Stimulated activated CD4-positive, alpha-beta T cell treated with anti-CD3 and anti-CD28 coated beads, TNF-alpha, amount 100 ng/mL, for 1 hour (primary cell): ENCODE measurements around the gene MYCN.
"Not testable (repeated sequence)": the region's sequence is repeated elsewhere in the genome, so short reads cannot be mapped to it uniquely, and the experiment has no call there.

Experiments
- DNase-seq, 3 donors: peaks; one replicate each; pipeline ENCODE4 v3.0.0-alpha.2; 2020; ENCODE audit warnings: low read depth in 3 of 3, low spot score in 1 of 3

The MYCN gene

DNA sequence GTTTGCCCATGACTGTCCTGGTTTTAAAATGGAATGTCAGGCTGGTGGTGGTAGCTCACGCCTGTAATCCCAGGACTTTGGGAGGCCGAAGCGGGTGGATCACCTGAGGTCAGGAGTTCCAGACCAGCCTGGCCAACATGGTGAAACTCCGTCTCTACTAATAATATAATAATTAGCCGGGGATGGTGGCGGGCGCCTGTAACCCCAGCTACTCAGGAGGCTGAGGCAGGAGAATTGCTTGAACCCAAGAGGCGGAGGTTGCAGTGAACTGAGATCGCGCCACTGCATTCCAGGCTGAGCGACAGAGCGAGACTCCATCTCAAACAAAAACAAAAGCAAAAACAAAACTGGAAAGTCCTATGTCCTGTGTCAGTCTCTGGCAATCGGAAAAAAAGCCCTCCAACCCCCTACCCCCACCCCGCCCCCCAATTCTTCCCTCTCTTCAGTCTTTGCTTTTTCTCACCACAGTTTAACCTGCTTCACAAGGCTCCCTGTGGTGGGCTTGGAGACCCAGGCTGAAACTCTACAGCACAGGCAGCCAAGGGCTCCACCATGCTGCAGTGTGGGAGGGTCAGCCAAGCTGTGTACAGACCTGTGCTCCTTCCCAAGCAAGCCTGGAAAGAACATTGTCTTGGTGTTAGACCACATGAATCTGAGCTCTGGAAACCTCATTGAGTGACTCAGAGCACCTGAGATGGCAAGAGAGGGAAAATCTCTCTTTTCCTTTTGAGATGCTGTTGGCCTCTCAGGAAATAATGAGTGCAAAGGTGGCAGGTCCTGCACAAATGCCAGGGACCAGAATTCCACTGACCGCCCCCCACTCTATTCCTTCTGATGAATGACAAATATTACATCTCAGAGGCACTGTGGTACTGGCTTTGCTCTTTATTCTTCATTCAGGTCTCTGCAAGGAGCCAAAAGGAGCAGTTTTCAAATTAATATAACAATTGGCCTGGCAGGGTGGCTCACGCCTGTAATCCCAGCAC lies 16.7 kb downstream of the MYCN start:
- DNase-seq: no peak

DNA sequence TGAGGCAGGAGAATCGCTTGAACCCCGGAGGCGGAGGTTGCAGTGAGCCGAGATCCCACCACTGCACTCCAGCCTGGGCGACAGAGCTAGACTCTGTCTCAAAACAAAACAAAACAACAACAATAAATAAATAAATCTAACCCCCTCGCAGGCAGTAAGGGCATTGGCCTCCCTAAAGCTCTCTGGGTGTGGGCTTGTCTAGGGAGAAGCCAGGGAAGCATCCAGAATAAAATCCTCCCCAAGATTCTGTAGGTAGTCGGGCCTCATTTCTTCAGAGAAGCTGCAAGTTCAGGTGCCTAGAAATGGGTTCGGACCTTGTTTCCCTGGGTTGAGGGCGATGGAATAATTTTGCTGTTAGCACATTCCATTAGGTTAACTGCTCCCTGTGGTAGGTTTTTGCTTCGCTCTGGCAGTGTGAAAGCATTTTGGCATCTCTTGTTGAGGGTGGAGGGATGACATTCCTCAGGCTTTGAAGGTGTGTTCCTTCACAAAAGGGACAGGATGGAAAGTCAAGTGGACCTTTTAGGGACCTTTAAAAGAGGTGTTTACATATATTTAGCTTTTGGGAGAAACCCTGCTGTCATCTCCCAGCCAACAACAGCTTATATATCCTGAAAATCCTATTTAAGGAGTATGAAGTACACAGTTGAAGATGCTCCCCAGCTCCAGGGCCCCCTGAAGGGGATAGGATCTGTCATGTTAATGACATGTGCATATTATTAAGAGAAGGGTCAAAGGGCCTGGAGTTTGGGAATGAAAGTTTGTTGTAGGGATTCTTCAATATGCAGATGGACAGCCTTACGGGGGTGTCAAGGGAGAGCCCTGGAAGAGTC lies 17.7 kb downstream of the MYCN start:
- DNase-seq: no peak

DNA sequence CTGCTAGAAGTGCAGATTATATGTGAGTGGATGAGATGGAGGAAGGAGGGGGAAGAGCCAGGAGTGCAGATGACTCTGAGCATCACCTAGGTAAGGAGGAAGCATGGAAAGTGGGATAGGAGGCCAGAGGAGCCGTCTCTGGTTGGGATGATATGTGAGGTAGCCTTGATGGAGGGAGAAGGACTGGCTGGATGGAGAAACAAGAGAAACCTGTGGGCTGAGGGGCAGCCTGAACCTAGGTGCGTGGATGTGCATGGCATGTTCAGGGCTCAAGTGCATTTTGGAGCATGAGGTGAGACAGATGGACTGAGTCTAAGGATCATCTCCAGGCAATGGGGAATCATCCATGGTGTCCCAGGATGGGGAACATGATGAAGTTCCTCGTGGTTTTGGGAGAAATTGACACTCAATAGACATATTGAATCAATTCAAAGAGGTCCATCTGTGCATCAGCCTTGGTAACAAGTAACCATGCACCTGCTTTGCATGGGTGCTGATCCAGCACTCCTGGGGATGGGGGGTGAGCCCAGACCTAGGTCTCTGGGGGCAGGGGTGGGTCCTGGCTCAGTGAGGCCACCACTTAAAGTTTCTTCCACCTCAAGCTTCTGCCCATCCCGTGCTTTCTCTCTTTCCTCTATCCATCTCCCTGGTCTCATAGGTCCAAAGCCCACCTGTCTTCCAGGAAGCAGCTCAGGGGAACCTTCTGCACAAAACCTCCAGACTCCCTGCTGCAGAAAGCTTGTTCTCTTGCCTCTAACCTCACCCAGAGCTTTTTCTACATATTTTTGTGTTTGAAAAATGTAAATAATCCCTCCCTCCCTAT lies 19.2 kb downstream of the MYCN start:
- no peak for DNase-seq

DNA sequence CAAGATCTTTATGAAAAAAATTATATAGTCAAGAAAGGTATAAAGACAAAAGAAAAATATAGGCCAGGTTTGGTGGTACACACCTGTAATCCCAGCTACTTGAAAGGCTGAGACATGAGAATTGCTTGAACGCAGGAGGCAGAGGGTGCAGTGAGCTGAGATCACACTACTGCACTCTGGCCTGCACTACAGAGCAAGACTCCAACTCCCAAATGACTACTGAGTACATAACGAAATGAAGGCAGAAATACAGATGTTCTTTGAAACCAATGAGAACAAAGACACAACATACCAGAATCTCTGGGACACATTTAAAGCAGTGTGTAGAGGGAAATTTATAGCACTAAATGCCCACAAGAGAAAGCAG lies 19.8 kb downstream of the MYCN start:
- DNase-seq: not testable (repeated sequence)

DNA sequence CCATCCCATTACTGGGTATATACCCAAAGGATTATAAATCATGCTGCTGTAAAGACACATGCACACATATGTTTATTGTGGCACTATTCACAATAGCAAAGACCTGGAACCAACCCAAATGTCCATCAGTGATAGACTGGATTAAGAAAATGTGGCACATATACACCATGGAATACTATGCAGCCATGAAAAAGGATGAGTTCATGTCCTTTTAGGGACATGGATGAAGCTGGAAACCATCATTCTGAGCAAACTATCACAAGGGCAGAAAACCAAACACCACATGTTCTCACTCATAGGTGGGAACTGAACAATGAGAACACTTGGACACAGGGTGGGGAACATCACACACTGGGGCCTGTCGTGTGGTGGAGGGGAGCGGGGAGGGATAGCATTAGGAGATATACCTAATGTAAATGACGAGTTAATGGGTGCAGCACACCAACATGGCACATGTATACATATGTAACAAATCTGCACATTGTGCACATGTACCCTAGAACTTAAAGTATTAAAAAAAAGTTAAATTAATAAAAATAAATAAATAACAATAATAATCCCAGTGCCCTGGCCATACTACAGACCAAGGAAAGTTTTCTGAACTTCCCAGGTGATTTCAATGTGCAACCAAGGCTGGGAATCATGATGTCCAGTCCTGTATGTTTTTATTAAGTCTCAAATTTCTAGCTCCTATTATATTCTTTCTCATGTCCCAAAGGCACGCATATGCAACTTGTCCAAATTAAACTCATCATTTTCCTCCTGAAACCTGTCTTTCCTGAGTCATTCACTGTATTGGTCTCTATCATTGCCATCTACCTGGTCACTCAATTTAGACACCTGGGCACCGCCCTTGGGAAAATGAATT lies 23.0 kb downstream of the MYCN start:
- DNase-seq: not testable (repeated sequence)

DNA sequence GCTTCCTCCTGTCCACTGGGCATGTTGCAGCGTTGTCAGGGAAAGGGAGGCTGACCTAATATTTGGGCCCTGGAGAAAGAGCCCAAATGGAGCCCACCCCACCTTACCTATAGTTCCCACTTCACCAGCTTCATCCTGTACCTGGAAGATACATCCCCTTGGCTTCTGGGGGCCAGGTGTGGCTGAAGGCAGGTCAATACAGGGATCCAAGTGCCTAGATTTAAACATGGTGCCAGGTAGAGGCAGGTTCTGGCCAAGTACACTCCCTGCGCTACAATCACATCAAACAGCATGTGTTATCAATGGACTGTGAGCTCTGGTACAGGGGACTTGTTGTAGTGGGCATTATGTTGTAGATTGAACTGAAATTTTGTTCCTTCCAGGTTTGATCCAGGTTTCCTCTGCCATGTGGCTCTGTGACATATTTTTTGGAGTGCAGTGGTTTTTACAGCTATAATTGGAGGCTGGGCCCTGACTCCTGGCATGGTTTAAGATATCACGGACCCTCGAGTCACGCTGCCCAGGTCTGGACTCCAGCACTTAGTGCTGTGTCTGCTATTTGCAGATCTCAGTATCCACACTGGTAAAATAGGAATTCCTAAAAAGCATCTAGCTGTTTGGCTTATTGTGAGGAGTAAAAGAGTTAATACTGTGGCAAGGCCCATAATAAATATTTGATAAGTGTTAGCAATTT lies 23.8 kb downstream of the MYCN start:
- no peak for DNase-seq

DNA sequence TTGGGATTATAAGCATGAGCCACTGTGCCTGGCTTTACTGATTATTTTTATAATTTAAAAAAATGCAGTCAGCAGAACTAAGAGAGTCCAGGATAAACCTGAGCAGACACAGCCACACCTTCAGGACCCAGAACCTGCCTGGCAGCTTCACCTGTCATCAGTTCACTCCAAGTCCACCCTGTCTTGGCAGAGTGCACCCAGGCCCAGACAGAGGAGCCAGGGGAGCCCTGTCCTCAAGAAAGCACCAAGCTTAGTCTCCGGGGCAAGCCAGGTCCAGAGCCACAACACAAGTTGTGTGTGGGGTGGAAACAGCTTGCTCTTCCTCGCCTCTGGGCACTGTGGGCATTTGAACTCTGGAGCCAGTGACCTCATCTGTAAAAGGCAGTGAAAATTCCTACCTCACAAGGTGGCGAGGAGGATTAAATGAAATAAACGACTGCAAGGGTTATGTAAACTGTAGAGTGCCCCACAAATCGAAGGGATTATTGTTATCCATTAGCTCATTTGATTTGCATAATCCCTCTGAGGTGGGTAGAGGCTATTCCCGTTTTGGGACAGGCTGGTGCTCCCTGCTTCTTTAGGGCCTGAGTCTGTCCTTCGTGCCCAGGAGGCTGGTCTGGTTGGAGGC lies 24.7 kb downstream of the MYCN start:
- DNase-seq: no peak

DNA sequence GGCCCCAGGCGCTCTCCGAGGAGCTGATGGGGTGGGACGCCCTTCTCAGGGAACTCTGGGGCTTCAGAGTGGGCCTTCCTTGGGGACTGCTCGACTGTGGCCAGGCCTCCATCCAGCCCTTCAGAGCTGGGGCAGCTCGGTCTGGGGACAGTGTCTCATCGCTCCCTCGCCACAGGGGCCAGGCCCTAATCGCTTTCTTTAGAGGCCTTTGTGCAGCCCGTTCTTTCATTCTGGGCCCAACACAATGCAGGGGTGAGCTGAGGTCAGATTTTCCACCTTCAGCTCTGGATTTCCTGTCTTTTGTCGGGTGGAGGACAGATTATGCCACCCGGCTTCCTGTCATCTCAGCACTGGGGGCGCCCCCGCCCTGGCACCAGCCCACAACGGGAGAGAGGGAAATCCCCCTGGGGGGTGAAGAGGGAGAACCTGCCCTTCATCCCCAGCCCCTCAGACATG lies 25.2 kb downstream of the MYCN start:
- peak in 1 of 3 donors; percentile 36 for DNase-seq

DNA sequence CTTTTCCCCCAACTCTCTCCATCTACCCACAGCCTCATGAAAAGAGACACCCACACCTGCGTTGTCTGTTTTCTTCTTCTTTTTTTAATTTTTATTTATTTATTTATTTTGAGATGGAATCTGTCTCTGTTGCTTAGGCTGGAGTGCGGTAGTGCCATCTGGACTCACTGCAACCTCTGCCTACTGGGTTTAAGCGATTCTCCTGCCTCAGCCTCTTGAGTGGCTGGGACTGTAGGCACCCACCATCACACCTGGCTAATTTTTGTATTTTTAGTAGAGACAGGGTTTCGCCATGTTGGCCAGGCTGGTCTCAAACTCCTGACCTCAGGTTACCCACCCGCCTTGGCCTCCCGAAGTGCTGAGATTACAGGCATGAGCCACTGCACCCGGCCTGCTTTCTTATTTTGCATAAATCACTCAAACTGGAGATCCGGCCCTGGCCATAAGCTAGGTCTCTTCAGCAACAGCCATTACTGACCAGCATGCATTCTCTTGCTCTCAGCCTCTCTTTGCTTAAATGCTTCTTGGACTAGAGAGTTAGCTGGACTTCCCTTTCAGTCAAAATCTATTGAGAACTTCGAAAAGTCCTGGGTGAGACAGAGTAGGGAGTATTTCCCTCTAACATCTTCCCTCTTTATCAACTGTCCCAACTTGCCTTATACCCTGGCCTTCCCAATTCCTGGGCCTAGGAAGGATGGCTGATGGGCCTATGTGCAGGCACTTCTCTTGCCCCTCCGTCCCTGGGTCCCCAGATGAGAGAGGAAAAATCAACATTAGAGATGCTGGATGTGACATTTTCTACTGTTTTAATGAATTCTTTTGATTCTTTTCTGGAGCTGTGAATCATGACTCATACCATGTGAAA lies 27.3 kb downstream of the MYCN start:
- DNase-seq: no peak

- no peak for DNase-seq
These were observed 28.2 kb downstream of the MYCN start for GRCh38 chr2:15968280-15969178.

- no peak for DNase-seq
These were observed 28.9 kb downstream of the MYCN start for GRCh38 chr2:15969214-15969613.

GRCh38 chr2:15970701-15971100 lies 30.4 kb downstream of the MYCN start:
- DNase-seq: no peak

GRCh38 chr2:15971351-15971750 lies 31.0 kb downstream of the MYCN start:
- no peak for DNase-seq

DNA sequence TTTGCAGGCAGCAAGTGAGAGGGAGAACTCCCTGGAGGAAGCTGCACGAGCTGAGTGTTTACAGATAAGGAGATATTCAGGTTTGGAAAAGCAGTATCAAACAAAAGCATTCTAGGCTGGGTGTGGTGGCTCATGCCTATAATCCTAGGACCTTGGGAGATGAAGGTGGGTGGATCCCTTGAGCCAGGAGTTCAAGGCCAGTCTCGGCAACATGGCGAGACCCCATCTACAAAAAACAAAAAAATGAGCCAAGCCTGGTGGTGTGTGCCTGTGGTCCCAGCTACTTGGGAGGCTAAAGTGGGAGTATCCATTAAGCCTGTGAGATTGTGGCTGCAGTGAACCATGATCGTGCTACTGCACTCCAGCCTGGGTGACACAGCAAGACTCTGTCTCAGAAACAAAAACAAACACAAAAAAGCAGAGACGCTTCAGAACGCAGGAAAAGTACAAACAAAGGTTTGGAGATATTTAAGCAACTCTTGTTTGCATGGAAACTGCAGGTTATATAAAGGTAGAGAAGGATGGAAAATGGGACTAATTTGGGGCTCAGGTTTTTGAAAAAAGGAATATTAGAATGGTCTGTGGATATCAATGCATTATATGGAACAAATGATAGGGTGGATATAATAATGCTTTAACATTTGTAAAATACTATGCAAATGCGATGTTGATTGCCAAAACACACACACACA lies 31.6 kb downstream of the MYCN start:
- no peak for DNase-seq

- no peak for DNase-seq
These were observed 33.4 kb downstream of the MYCN start for GRCh38 chr2:15973481-15974401.
